NCI-H187 treated with DMSO at 0.1 percent for 48 hours (cell line): ENCODE results near the gene TNFRSF21.
"Not testable (repeated sequence)": the region's sequence is repeated elsewhere in the genome, so short reads cannot be mapped to it uniquely, and the experiment has no call there.

Source experiments
- DNase-seq: peaks from one replicate; lab custom pipeline; 2025; lab: John Stamatoyannopoulos, UW

The TNFRSF21 gene

DNA sequence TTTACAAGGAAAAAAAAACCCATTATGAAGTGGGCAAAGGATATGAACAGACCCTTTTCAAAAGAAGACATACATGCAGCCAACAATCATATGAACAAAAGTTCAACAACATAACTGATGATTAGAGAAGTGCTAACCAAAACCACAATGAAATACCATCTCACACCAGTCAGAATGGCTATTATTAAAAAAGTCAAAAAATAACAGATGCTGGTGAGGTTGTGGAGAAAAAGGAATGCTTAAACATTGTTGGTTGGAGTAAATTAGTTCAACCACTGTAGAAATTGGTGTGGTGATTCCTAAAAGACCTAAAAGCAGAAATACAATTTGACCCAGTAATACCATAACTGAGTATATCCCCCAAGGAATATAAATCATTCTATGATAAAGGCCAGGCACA is 86.5 kb downstream of the TNFRSF21 start:
- not testable (repeated sequence) for DNase-seq

DNA sequence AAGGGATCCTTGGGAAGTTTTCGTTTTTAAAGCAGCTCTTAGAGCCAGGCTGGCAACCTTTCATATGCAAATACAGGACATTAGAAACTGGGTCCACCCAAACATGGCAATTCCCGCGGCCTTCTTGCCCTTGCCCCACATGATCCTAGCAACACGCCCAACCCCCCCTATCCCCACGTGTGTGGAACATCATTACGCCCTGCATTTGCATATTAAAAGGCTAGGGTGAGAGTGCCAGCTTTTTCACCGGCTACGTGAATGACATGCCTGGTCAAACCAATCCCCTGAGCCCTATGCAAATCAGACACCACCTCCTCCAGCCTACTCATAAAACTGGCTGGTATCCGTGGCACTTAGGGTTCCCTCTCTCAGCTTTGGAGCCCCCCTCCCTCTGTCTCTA is 88.1 kb downstream of the TNFRSF21 start:
- no peak for DNase-seq

DNA sequence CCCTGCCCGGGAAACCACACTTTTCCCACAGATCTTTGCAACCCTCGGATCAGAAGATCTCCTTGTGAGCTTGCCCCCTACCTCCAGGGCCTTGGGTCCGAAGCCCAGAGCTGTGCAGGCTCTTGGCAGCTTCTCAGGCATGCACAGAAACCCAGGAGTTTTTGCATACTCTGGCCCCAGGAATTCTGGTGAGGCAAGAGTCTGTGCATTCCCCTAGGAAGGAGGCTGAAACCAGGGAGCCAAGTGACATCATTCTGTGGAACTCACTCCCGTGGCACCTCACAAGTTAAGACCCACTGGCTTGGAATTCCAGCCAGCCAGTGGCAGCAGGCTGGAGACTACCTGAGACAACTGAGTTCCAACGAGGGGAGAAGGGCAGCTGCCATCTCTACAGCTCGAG is 100.1 kb downstream of the TNFRSF21 start:
- DNase-seq = no peak

DNA sequence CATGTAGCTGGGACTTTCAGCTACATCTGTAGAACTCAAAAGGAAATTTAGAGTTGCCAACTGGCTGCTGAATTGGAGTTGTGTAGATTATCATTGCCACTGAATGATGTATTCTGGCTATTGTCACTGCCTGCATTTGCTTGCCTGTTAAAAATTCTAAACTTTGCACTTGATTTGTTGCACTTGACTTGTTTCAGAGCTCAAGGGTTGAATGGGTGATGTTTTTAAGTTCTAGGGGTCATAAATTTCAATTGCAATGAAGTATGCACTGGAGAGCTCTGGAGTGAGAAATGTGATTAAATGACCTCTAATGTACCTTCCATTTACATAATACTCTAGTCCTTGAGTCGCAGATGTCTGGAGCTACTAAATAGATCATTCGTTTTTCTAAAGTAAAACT is 102.4 kb downstream of the TNFRSF21 start:
- DNase-seq = peak; percentile 75

DNA sequence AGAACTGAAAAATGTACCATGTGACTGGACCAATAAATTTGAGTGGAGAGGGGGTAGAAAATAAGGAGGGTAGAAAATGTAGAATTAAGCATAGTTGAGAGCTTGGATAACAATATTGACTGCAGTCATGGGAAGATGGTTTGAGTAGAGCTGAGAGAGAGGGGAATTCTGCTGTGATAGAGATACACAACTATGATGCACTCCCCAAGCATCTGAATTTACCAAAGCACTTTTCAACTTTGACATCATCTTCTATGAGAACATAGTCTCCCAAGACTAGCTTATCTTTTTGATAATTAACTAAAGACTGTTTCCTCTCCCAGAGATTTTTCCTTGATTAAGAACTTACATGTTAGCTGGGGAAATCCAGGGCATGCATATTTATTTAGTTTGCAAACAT is 103.1 kb downstream of the TNFRSF21 start:
- no peak for DNase-seq

DNA sequence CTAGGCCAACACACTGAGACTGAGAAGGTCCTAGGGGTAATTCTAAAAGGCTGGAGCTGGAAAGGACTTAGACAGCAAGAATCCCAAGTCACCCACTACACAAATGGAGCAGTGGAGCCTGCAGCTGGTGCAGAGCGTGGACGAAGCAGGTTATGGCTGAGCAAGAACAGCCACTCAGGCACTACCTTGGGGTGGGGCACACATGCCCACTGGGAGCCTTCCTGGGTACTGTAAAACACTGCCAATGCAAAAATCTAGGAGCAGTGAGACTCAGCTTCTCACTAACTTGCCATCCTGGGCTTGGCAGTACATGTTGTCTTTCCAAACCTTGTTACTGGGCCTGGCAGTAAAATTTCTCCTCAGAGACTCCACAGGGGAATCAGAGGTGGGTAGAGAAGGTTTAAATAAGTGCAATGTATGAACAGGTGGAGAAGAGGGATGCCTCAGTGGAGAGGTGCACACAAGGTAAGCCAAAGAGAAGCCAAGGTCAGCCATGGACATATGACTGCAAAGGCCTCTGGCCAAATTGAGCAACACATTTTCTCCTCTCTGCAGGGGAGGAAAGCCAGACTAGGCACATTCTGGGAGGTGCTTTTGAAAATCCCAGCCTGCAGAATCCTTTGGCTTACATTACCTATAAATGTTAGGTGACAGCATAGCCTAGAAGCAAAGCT is 105.6 kb downstream of the TNFRSF21 start:
- DNase-seq = no peak

DNA sequence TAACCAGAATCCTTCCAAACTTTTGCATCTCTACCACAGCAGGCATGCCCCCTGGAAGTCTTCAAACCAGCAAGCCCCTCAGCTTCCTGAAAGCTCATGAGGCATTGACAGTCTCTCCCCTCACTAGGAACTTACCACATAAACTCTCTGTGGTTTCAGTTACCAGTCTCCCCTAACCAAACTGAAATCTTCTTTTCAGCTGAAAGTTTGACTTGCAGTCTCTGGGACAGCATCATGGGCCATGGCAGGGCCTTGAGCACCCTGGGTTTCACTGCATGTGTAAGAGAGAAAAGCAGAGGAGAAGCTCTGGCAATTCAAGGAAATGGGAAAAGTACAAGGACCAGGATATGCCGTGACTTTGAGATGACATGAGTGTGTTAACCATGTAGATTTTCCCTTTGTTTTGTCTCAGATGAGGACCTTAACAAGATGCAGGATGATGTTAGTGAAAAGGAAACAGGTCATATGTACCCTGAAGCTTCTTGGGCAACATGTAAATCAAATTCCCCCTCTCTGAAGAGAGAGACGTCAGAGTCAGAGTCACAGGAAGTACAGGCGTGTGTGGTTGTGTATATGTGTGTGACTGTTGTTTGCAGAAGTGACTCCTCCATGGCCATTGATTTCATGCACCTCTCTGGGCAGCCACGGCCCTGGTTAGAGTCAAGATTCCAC is 106.3 kb downstream of the TNFRSF21 start:
- no peak for DNase-seq

DNA sequence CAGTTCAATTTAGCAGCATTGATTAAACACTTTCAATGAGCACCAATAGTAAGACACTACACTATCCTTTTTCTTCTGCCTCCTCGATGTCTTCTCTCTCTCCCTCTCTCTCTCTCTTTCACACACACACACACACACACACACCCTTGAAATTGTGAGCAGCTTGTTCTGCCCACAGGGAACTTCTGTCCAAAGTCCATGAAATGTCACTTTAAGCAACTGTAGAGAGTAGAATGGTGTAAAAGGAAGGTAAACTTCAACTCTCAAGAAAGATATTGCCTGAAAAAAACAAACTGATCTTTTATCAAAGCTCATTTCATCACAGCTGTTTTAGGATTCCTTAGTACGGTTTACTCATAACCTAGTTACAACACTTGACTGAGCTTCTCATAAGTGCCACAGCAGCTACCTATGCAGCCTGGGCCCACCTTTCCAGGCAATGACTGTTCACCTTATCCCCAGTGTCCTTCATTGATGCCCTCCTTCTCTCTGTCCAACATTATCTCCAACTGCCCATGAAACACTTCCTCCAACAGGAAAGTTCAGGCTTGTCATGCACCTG is 107.0 kb downstream of the TNFRSF21 start:
- no peak for DNase-seq

DNA sequence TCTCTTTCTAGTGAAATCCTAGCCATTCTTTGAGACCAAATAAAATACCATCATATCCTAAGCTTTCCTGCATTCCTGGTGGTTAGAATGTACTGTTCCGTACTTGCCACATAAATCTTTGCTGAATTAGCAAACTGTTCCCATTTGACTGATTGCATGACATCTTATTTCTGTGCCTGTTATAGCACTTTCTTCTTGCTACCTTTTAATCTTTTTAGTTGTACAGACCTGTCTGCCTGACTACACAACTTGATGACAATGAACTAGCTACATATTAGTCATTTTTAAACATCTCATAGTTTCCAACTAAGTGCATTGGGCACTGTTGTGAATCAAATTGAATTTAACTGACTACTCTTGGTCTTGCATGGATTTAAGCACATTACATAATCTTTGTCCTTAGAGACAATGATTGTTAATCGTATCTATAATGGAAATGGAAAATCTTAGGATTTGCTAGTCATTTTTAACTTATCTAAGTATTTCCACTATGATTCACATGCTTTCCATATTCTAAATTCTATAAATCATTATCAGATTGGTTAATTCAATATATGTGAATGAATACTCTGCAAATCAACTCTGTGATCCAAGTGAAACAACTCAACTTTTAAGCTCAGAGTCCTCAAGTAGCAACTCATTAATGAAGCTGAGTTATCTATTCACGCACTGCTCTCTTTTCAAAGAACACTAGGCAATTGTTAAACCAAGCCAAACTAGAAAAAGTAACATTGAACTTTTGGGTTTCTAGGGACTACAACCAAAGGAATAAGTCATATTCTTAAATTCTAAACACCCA is 109.0 kb downstream of the TNFRSF21 start:
- no peak for DNase-seq

DNA sequence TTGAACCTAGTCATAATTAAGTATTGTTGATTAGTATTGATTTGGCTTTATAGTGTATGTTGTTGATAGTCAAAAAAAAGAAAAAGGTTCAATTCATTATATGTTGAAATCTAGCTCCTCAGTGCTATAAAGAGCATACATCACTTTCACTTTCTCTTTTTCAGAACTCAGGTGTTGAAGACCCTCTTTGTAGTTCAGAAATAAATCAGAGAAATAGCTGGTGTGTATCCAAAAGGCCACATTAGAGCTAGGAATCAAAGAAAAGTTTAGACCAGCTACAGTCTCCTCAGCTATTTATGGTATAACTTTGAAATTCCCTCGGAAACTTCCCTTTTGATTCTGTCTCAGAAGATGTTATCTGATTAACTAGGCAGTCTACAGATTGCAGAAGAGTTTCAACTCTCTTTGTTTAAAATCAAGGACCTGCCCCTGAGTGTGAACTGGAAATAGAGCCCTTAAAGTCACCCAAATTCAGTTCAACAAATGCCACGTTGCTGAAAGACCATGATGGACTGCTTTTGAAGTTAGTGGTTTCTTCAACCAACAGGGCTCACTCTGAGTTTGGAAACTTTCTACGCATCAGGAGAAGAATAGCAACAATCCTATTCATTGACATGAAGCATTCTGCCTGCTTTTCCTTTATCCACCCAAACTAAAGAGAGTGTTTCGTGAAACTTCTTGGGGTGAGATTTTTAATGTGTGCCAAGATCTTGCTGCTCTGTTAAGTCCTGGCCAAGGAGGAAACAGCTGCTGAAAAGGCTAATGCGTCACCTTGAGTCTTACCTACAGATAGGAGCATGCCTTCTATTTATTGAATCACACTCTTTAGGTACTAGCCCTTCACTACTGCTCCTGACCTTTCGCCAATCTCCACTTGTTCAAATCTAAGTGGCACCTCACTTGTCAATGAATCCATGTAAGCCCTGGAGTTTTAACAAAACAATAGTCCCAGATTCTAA is 111.7 kb downstream of the TNFRSF21 start:
- DNase-seq = no peak

DNA sequence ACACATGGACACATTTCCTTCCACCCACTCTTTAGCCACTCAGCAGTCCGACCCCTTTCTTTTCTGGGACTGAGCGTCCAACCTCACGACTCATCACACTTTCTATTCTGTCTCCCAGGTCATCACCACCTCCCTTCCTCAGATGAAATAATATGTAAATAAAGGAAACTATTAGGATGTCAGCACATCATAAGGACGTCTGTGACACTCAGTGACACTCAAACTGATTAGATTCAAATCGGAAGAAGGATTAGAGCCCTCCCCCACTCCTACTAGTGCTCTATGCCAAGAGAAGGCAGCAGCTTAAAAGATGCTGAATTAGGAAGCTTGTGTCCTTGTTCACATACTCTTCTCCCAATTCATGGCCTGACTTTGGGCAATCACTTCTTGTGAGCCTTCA is 113.6 kb downstream of the TNFRSF21 start:
- no peak for DNase-seq

DNA sequence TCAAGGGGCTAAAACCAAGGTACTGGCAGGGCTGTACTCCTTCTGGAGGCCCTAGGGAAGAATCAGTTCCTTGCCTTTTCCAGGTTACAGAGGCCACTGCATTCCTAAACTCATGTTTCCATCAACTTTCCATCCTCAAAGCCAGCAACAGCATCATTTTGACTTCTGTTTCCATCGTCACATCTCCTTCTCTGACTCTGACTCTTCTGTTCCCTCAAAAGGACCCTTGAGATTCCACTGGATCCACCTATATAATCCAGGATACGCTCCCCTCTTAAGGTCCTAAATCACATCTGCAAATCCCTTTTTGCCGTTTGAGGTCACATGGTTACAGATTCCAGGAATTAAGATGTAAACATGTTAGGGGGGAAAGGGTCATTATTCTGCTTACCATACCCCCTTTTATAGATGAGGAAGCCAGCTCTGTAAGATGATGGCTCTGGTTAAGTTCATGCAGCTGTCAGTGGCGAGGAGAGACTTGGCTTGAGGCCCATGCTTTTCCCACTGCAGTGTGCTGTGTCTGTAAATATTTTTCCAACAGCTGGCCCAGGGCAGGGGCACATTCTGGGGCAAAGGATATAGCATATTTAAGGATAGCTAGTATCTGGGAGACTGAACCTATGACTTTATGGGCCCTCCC is 114.6 kb downstream of the TNFRSF21 start:
- DNase-seq = no peak

DNA sequence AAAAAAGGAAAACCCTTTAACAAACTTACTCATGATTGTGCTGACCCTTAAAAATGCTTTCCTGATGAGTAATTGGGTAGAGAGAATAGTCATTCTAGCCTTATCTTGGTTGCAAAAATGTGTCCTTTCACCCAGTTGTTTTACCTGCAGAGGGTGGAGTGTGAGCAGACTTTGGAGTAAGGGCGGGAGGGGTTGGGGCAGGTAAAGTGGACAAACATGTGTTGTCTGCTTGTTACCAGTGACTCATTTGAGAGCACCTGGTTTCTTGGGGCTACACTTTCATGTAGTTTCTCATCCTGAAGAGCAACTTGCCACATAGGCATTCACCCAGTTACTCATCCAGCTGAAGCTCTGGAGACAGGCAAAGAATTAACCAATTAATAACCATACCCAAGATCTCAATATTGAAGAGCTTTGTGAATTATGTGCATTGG is 121.1 kb downstream of the TNFRSF21 start:
- no peak for DNase-seq

DNA sequence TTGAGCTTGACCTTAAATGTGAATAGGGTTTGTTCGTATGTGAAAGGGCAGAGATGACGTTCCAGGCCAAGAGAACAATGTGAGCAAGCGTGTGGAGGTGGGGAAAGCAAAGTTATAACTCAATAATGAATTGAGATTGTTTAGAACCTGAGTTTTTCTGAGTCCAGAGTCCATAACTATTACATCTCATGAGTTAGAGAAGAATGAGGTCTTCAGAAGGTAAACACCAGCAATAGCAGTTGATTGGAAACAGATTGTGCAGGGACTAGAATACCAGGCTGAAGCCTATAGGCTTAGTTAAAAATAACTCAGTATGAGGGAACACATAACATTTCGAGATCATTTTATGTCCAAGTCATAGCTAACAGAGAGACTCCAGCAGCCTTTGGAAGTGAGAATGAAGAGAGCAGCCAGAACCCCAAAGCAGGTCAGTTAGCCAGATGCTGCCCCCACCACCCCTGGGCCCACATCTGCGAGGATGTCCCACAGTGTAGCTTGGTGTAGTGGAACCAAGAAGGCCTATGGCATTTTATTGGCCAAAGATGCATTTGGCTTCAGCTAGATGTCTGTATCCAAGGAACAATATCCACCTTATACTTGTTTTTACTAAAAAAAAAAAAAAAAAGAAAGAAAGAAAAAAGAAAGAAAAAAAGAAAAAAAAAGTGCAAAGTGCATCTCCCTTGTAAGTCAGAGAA is 121.7 kb downstream of the TNFRSF21 start:
- no peak for DNase-seq

DNA sequence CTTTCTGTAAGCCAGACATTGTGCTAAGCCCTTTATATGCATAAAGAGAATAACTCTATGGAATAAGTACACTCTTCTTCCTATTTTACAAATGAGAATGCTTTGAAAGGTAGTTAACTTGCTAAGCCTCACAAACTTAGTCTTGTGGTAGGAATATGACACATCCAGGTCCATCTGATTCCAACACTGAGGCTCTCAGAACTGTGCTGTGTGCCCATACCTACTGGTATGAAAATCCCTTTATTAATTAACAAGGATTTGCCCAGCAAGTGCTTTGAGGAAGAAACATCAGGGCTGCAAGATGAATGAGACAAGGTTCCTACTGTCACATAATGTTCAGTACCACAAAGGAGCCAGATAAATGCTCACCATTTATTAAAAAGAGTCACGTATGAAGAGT is 122.6 kb downstream of the TNFRSF21 start:
- DNase-seq = no peak

DNA sequence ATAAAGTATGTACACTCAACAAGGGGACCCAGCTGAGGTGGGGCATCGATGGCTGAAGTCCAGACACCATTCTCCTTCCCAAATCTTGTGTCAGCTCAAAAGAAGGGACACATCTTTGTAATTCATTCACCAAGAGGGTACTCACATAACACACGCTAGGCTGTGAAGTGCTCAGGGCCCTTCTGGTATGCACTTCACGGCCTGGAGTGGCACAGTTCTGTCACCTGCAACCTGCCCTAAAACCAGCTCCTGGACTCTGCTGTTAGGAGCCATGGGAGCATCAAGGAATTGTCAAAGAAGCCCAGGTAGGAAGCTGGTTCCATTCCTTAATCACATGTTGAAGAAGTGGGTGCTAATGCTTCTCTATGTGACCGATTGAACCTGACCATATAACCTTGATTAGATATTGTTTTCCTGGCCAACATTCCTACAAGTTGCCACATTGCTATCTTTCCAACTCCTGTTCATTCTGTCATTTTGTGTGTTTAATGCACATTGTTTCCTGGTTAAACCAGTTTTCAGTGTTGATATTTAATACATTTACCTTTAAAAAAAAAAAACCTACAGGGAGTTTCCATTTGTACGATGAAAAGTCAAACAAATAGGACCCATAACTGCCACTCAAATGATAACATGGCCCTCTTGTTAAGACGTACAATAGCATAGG is 127.3 kb downstream of the TNFRSF21 start:
- no peak for DNase-seq

DNA sequence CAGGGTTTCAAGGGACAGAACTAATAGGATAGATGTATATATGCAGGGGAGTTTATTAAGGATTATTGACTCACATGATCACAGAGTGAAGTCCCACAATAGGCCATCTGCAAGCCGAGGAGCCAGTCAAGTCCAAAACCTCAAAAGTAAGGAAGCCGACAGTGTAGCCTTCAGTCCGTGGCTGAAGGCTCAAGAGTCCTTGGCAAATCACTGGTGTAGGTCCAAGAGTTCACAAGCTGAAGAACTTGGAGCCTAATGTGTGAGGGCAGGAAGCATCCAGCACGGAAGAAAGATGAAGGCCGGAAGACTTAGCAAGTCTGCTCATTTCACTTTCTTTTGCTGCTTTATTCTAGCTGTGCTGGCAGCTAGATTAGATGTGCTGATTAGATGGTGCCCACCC is 128.0 kb downstream of the TNFRSF21 start:
- DNase-seq = no peak
